Heart left ventricle (tissue), 16 donors: Measurements from ENCODE around the gene EIF2S2. TPM values are rescaled to one million over a fixed set of nuclear protein-coding genes. Genes with fewer than 3 reads are reported as not detected.

Experiments used
- ATAC-seq, 4 donors: fragments of 200-7000 bp; cut with Tn5 transposase; one replicate each; pipeline ENCODE4 v1.9.1; 2020 to 2022; ENCODE audit warnings: moderate library complexity in 4 of 4, mild to moderate bottlenecking in 3 of 4, moderate number of reproducible peaks in 1 of 4
- DNase-seq, 5 donors: peaks; one replicate each; pipeline ENCODE4 v3.0.0-alpha.2; 2020
- H3K27ac ChIP-seq, 12 donors: fragments of 200-600 bp; sonication (generic) in 4 of 12; one replicate each; pipeline versions ENCODE4 v1.5.0 to v1.8.0; 2016 to 2022; ENCODE audit warnings: mild to moderate bottlenecking in 2 of 12
- H3K27me3 ChIP-seq, 9 donors: fragments of 200-600 bp; sonication (generic) in 2 of 9; one replicate each; pipeline versions ENCODE4 v1.5.1 to v1.8.0; 2016 to 2022; ENCODE audit warnings: mild to moderate bottlenecking in 3 of 9
- H3K36me3 ChIP-seq, 9 donors: fragments of 200-600 bp; sonication (generic) in 2 of 9; one replicate each; pipeline versions ENCODE4 v1.5.0 to v1.8.0; 2018 to 2022; ENCODE audit warnings: mild to moderate bottlenecking in 2 of 9
- H3K4me1 ChIP-seq, 12 donors: fragments of 200-600 bp; sonication (generic) in 4 of 12; one replicate each; pipeline versions ENCODE4 v1.5.0 to v1.8.0; 2016 to 2022; ENCODE audit warnings: mild to moderate bottlenecking in 3 of 12
- H3K4me3 ChIP-seq, 12 donors: fragments of 200-600 bp; sonication (generic) in 4 of 12; one replicate each; pipeline versions ENCODE4 v1.5.0 to v1.8.0; 2017 to 2022; ENCODE audit warnings: mild to moderate bottlenecking in 9 of 12, moderate library complexity in 4 of 12
- H3K9me3 ChIP-seq, 12 donors: fragments of 200-600 bp; sonication (generic) in 4 of 12; one replicate each; pipeline versions ENCODE4 v1.5.0 to v1.8.0; 2016 to 2022; ENCODE audit warnings: mild to moderate bottlenecking in 1 of 12
- POLR2A ChIP-seq, 2 donors: fragments of 450-650 bp; IDR thresholded peaks; one replicate each; pipeline ENCODE4 v1.6.1; 2017; ENCODE audit warnings: antibody characterized with exemption in 2 of 2, mild to moderate bottlenecking in 2 of 2, moderate library complexity in 2 of 2
- WGBS, 4 donors: extraction: QIAGEN DNeasy Blood & Tissue Kit in 2 of 4; methylation state at CpG; one replicate each; pipeline versions ENCODE4 v1.1.5 to v1.1.7; 2013 to 2018; 5-methylcytosine and 5-hydroxymethylcytosine counted together
- intact Hi-C, 10 donors: fragments of 100-400 bp; cut with DNase I; formaldehyde crosslinking; loops; one replicate each; pipeline versions ENCODE4 v1.11.1 to v1.14.2; 2022
- polyA plus RNA-seq, 2 donors: library from polyadenylated mRNA; stranded (reverse); fragments of 200-250 nt; gene quantifications; one replicate each; pipeline ENCODE4 v1.2.3, GENCODE V29; 2013
- total RNA-seq, 9 donors: library from RNA; depleted of rRNA in 2 of 9; stranded (reverse); fragments of >200 nt in 2 of 9; fragmentation: NEBNext Ultra II Directional in 3 of 9; extraction: Animal tissue kit (Norgen Biotek cat#: 25700) in 3 of 9; gene quantifications; one replicate each; pipeline versions ENCODE4 v1.1.0 to v1.2.4, GENCODE V29; 2016 to 2023
- TF ChIP-seq, protein P1 (sequence below), 12 donors: fragments of 200-600 bp; sonication (generic) in 4 of 12; IDR thresholded peaks; one replicate each; pipeline versions ENCODE4 v1.5.0 to v1.8.0; 2018 to 2022; ENCODE audit warnings: antibody characterized with exemption in 12 of 12, mild to moderate bottlenecking in 5 of 12
- donor health status: ischemic (EF 13 %, LVEDD 7.1; RV severe dilation, severe dysfunction).
- donor health status: healthy with polysubstance abuse.
- donor health status: DM: no; HTN: yes; CAD: no.
- donor health status: DM: no; HTN: no; CAD: no.
- donor health status: ischemic (EF 25% LVEDD 6.9; RV normal size, moderate dysfunction).
- donor health status: ischemic (EF 25% LVEDD 5.7; RV mildly dilated, moderate dysfunction).
- donor health status: healthy.
- donor health status: DM: yes; HTN: yes; CAD: no.
- donor health status: ischemic (EF 35%, LVEDD 5.7; RV mildly dilated, moderate dysfunction).
- donor health status: nonischemic (EF 11% LVEDD 7.7; RV severe dilation, severe dysfunction).
- donor health status: DM: yes; HTN: yes; CAD: no.
- donor health status: PGD.
- donor health status: ischemic (EF 29% LVEDD 5.4; RV normal size, mild dysfunction).
- donor health status: nonischemic (EF 23%, LVEDD 6.1; RV moderate dilation, normal function).

The EIF2S2 gene
- total and polyA plus RNA-seq, 11 donors: 25.8 to 81.7 (median 40.9) TPM

DNA sequence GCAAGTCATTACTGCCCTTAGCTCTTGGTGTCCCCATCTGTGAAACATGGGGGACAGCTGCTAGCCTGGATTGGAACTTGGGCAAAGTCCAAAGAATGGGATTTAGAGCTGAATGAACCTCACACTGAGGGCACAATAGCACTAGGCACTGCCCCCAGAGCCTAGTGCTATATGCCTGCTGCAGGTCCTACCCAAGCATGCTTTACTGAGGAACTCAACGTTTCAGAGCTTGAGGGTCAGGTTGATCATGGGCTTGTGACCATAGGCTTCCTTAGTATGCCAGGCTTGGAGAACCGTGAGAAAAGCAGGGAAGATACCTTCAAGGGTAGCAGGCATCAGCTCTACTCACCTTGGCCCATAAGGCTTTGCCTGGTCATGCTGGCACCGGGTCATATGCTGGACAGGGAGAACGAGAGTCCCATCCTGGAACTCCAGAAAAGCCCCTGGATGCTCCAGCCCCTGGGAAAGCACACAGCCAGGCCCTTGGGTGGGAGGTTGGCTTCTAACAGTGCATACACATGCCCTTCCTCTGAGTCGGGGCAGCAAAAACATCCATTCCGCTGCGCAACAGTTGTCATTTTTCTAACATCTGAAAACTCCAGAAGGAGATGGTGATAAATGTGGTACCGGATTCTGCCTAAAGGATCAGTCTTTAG is 29.7 kb downstream of the EIF2S2 start:
- no peak overlapping the region for H3K4me3 ChIP-seq
- H3K27me3 ChIP-seq: no peaks in the 10 kb centered on the region
- H3K4me1 ChIP-seq: peaks cover 0 to 37% (median 21%) of the 10 kb centered on the region in 12 donors
- no peak for TF ChIP-seq POLR2A (IDR thresholded peaks at IDR 0.05)
- TF ChIP-seq, protein P1, sequence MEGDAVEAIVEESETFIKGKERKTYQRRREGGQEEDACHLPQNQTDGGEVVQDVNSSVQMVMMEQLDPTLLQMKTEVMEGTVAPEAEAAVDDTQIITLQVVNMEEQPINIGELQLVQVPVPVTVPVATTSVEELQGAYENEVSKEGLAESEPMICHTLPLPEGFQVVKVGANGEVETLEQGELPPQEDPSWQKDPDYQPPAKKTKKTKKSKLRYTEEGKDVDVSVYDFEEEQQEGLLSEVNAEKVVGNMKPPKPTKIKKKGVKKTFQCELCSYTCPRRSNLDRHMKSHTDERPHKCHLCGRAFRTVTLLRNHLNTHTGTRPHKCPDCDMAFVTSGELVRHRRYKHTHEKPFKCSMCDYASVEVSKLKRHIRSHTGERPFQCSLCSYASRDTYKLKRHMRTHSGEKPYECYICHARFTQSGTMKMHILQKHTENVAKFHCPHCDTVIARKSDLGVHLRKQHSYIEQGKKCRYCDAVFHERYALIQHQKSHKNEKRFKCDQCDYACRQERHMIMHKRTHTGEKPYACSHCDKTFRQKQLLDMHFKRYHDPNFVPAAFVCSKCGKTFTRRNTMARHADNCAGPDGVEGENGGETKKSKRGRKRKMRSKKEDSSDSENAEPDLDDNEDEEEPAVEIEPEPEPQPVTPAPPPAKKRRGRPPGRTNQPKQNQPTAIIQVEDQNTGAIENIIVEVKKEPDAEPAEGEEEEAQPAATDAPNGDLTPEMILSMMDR (IDR thresholded peaks at IDR 0.05): no peak
- 87 to 90% (median 88%) methylated on average over 7 to 8 of the region's 8 CpGs for WGBS, 4 donors
- peak overlapping the region in 10 of 12 donors; percentile 5 to 72 (median 54) for H3K27ac ChIP-seq
- ATAC-seq (peak in 1 of 4 donors; percentile 9), DNase-seq (no peak)
- H3K36me3 ChIP-seq: peaks cover 0 to 97% (median 68%) of the 10 kb centered on the region in 9 donors
- intact Hi-C loops: loop anchor here in 1 of 10 donors (5.0 kb wide), 1 partner anchor 45 kb away; no protein-coding TSS in a partner anchor
- no peaks in the 10 kb centered on the region for H3K9me3 ChIP-seq

DNA sequence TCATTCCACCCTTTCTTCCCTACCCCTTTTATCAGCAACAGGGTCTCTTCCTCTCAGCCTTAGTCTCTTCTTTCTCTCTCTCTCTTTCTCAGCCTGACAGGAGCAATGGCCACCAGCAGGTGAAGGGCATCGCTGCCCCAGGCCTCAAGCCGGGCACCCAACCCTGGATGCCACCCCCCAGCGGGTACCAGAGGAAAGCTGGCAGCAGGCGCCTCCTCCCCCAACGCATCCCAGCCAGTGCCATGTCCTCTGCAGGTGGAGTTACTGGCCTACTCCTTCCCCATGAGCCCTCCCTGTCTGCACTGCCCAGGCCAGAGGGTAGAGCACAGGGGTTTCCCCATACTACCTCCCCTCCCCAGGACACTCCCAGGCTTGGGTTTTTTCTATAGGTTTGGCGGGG is 32.2 kb downstream of the EIF2S2 start:
- H3K9me3 ChIP-seq: no peaks in the 10 kb centered on the region
- no peak overlapping the region for H3K27ac ChIP-seq
- H3K4me3 ChIP-seq: no peak overlapping the region
- no peak for DNase-seq
- peaks cover 0 to 99% (median 72%) of the 10 kb centered on the region in 9 donors for H3K36me3 ChIP-seq
- peaks cover 0 to 33% (median 21%) of the 10 kb centered on the region in 12 donors for H3K4me1 ChIP-seq
- TF ChIP-seq, protein P1 (IDR thresholded peaks at IDR 0.05): no peak
- no peak for TF ChIP-seq POLR2A (IDR thresholded peaks at IDR 0.05)
- intact Hi-C loops: loop anchor here in 5 of 10 donors (5.0 to 10.0 kb wide), 3 partner anchors 37 to 47 kb away; no protein-coding TSS in a partner anchor
- no peaks in the 10 kb centered on the region for H3K27me3 ChIP-seq
- WGBS, 4 donors: 93 to 97% (median 95%) methylated on average over 6 of the region's 6 CpGs
- no peak for ATAC-seq

DNA sequence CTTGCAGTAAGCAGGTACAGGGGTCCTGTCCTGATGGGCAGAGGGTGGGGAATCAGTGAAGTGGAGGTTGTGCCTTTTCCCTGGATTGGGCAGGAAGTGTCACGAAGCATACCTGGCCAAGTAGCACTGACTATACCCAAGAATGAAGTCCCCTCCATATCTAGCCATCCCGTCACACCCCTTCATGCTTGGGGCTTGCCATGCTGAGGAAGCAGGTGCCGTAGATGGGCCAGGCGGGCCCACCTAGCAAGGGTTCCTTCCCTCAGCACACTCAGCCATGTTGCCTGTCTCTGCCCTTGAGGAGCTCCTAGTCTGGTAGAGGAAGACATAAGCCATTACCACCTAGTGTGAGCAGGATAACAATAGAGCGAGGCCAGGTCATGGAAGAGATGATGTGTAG is 33.5 kb downstream of the EIF2S2 start:
- intact Hi-C loops: loop anchor here in 4 of 10 donors (5.0 to 10.0 kb wide), 3 partner anchors 39 to 49 kb away; no protein-coding TSS in a partner anchor
- ATAC-seq (no peak), DNase-seq (no peak)
- H3K4me3 ChIP-seq: no peak overlapping the region
- H3K27ac ChIP-seq: no peak overlapping the region
- H3K36me3 ChIP-seq: peaks cover 0 to 97% (median 70%) of the 10 kb centered on the region in 9 donors
- H3K27me3 ChIP-seq: no peaks in the 10 kb centered on the region
- no peak for TF ChIP-seq POLR2A (IDR thresholded peaks at IDR 0.05)
- TF ChIP-seq, protein P1 (IDR thresholded peaks at IDR 0.05): no peak
- H3K9me3 ChIP-seq: no peaks in the 10 kb centered on the region
- WGBS, 4 donors: 89 to 100% (median 98%) methylated on average over 4 to 5 of the region's 5 CpGs
- H3K4me1 ChIP-seq: peaks cover 0 to 28% (median 14%) of the 10 kb centered on the region in 12 donors

DNA sequence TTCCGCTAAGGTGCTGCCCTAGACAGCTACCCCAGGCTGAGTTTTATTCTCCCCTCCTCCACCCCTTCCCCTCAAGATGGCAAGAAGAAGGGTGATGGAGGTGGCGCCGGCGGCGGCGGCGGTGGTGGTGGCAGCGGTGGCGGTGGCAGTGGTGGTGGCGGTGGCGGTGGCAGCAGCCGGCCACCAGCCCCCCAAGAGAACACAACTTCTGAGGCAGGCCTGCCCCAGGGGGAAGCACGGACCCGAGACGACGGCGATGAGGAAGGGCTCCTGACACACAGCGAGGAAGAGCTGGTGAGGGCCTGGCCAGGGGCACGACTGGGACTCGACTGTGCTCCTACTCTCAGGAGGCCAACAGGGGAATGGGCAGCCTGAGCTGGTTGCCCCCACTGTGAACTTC is 35.1 kb downstream of the EIF2S2 start:
- H3K36me3 ChIP-seq: peaks cover 0 to 96% (median 78%) of the 10 kb centered on the region in 9 donors

More for the DNA sequence above, 35.1 kb downstream of the EIF2S2 start:
- no peaks in the 10 kb centered on the region for H3K9me3 ChIP-seq
- DNase-seq (no peak), ATAC-seq (no peak)
- no peak overlapping the region for H3K27ac ChIP-seq
- intact Hi-C loops: loop anchor here in 4 of 10 donors (5.0 to 10.0 kb wide), 3 partner anchors 40 to 50 kb away; no protein-coding TSS in a partner anchor
- peaks cover 0 to 13% (median under 1%) of the 10 kb centered on the region in 12 donors for H3K4me1 ChIP-seq
- H3K4me3 ChIP-seq: no peak overlapping the region
- TF ChIP-seq POLR2A (IDR thresholded peaks at IDR 0.05): no peak
- TF ChIP-seq, protein P1 (IDR thresholded peaks at IDR 0.05): no peak
- 90 to 99% (median 93%) methylated on average over 16 to 20 of the region's 20 CpGs for WGBS, 4 donors
- H3K27me3 ChIP-seq: no peaks in the 10 kb centered on the region
